Hepatocyte (in vitro differentiated cells): ENCODE measurements around the gene TNFRSF1B. TPM values are rescaled to one million over a fixed set of nuclear protein-coding genes. Genes with fewer than 3 reads are reported as not detected.

ENCODE experiments used
- DNase-seq: peaks from one replicate; pipeline ENCODE4 v3.0.0-alpha.2; 2016; ENCODE audit warnings: low spot score
- H2AFZ ChIP-seq: fragments of 200-600 bp; sonication (generic); 2 replicates; pipeline ENCODE4 v1.6.0; 2016; ENCODE audit warnings: antibody characterized with exemption, mild to moderate bottlenecking
- H3K27ac ChIP-seq: fragments of 200-600 bp; sonication (generic); 2 replicates; pipeline ENCODE4 v1.5.1; 2016; ENCODE audit warnings: mild to moderate bottlenecking
- H3K27me3 ChIP-seq: fragments of 200-600 bp; sonication (generic); 2 replicates; pipeline ENCODE4 v1.6.1; 2016
- H3K36me3 ChIP-seq: fragments of 200-600 bp; sonication (generic); replicated peaks from 2 replicates; pipeline ENCODE4 v1.5.1; 2016; ENCODE audit warnings: low read depth; ENCODE audit not compliant: insufficient read depth
- H3K4me1 ChIP-seq: fragments of 200-600 bp; sonication (generic); 2 replicates; pipeline ENCODE4 v1.5.1; 2016; ENCODE audit warnings: mild to moderate bottlenecking, moderate library complexity; ENCODE audit not compliant: insufficient read depth
- H3K4me2 ChIP-seq: fragments of 200-600 bp; sonication (generic); 2 replicates; pipeline ENCODE4 v1.6.0; 2016
- H3K4me3 ChIP-seq: fragments of 200-600 bp; sonication (generic); 2 replicates; pipeline ENCODE4 v1.5.1; 2016; ENCODE audit warnings: mild to moderate bottlenecking
- H3K79me2 ChIP-seq: fragments of 200-600 bp; sonication (generic); 2 replicates; pipeline ENCODE4 v1.6.0; 2017; ENCODE audit warnings: mild to moderate bottlenecking
- H3K9me2 ChIP-seq: fragments of 200-600 bp; sonication (generic); replicated peaks from 2 replicates; pipeline ENCODE4 v1.6.0; 2017; ENCODE audit warnings: mild to moderate bottlenecking; ENCODE audit not compliant: insufficient read depth
- H3K9me3 ChIP-seq: fragments of 200-600 bp; sonication (generic); 2 replicates; pipeline ENCODE4 v1.5.1; 2016; ENCODE audit warnings: low read depth, mild to moderate bottlenecking
- H4K20me1 ChIP-seq: fragments of 200-600 bp; sonication (generic); 2 replicates; pipeline ENCODE4 v1.6.0; 2016; ENCODE audit warnings: mild to moderate bottlenecking; ENCODE audit not compliant: insufficient read depth, poor library complexity, severe bottlenecking
- EZH2 ChIP-seq: fragments of 200-600 bp; sonication (generic); IDR thresholded peaks from 2 replicates; pipeline ENCODE4 v1.6.1; 2016; ENCODE audit warnings: antibody characterized with exemption, mild to moderate bottlenecking, borderline replicate concordance
- EZH2phosphoT487 ChIP-seq: fragments of 200-600 bp; sonication (generic); IDR thresholded peaks from one replicate; pipeline ENCODE4 v1.6.1; 2018; ENCODE audit warnings: antibody characterized with exemption, mild to moderate bottlenecking, low read depth, moderate library complexity; ENCODE audit not compliant: unreplicated experiment, severe bottlenecking
- WGBS: methylation state at CpG from one replicate; pipeline ENCODE4 v1.1.6; 2016; ENCODE audit warnings: low lambda C conversion rate; ENCODE audit errors: missing lambda C conversion rate; 5-methylcytosine and 5-hydroxymethylcytosine counted together
- polyA plus RNA-seq: library from polyadenylated mRNA; unstranded; fragments of >200 nt; fragmentation: Nextera tagmentation; extraction: Ambion mirVana; gene quantifications from 2 replicates; pipeline ENCODE4 v1.2.1, GENCODE V29; 2016
- total RNA-seq: library from RNA; depleted of rRNA; stranded (reverse); fragments of >200 nt; gene quantifications from 2 replicates; pipeline ENCODE4 v1.2.3, GENCODE V29; 2014
- TF ChIP-seq, protein P1 (sequence below): fragments of 200-600 bp; sonication (generic); IDR thresholded peaks from 2 replicates; pipeline ENCODE4 v1.5.1; 2016; ENCODE audit warnings: antibody characterized with exemption, mild to moderate bottlenecking; ENCODE audit not compliant: poor library complexity

The TNFRSF1B gene
- total and polyA plus RNA-seq, 2 experiments from 2014 or later: 4.3 to 13.4 TPM

DNA sequence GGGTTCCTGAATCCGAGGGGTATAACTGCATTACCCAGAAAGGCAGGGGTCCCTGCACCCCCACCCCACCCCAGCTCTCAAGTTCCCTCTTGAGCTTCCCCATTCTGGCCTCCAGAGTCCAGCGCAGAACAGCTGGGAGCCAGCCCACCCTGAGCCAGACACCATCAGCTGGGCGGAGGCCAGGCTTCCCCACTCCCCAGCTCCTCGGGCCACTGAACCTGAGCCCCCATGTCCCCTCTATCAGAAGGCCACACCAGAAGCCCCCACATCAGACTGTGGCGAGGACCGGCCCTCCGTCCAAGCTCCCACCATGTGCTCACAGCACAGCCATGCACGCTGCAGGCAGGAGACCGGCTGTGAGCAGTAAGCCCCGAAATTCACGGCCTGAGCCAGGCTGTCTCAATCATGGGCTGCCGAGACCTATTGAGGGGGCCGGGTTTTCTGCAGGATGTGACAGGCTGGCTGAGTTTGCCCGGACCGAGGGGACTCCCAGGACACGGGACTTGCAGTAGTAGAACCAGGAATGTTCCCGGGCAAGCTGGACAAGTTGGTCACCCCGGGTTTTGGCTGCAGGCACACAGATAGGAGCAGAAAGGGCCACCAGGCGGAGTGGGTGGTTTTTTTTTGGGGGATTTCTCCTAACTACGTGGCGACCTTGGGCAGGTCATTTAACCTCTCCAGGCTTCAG, 25.5 kb upstream of the TNFRSF1B start:
- Histone ChIP-seq H3K79me2 (no peaks in the 10 kb centered on the region), H3K36me3 (no peaks in the 10 kb centered on the region), H3K27ac (no peak overlapping the region), H3K9me3 (no peaks in the 10 kb centered on the region), H3K4me3 (no peak overlapping the region), H4K20me1 (no peaks in the 10 kb centered on the region), H3K4me2 (no peak overlapping the region), H3K4me1 (peaks cover 16% of the 10 kb centered on the region), H3K9me2 (no peaks in the 10 kb centered on the region), H3K27me3 (no peaks in the 10 kb centered on the region), H2AFZ (no peak overlapping the region)
- 79% methylated on average over 21 of the region's 21 CpGs for WGBS
- no peak for TF ChIP-seq EZH2
- TF ChIP-seq EZH2phosphoT487: no peak
- TF ChIP-seq, protein P1, sequence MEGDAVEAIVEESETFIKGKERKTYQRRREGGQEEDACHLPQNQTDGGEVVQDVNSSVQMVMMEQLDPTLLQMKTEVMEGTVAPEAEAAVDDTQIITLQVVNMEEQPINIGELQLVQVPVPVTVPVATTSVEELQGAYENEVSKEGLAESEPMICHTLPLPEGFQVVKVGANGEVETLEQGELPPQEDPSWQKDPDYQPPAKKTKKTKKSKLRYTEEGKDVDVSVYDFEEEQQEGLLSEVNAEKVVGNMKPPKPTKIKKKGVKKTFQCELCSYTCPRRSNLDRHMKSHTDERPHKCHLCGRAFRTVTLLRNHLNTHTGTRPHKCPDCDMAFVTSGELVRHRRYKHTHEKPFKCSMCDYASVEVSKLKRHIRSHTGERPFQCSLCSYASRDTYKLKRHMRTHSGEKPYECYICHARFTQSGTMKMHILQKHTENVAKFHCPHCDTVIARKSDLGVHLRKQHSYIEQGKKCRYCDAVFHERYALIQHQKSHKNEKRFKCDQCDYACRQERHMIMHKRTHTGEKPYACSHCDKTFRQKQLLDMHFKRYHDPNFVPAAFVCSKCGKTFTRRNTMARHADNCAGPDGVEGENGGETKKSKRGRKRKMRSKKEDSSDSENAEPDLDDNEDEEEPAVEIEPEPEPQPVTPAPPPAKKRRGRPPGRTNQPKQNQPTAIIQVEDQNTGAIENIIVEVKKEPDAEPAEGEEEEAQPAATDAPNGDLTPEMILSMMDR: no peak
- DNase-seq: no peak

DNA sequence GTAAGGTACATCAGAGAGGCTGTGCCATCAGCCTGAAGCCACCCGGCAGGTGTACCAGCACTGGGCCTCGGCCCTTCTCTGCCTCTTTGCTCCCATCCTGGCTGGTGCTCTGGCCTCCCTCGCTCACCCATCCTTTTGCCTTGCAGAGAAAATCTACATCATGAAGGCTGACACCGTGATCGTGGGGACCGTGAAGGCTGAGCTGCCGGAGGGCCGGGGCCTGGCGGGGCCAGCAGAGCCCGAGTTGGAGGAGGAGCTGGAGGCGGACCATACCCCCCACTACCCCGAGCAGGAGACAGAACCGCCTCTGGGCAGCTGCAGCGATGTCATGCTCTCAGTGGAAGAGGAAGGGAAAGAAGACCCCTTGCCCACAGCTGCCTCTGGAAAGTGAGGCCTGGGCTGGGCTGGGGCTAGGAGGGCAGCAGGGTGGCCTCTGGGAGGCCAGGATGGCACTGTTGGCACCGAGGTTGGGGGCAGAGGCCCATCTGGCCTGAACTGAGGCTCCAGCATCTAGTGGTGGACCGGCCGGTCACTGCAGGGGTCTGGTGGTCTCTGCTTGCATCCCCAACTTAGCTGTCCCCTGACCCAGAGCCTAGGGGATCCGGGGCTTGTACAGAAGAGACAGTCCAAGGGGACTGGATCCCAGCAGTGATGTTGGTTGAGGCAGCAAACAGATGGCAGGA, 24.5 kb upstream of the TNFRSF1B start:
- 76% methylated on average over 18 of the region's 18 CpGs for WGBS
- Histone ChIP-seq H3K79me2 (no peaks in the 10 kb centered on the region), H3K27me3 (no peaks in the 10 kb centered on the region), H2AFZ (no peak overlapping the region), H4K20me1 (no peaks in the 10 kb centered on the region), H3K27ac (no peak overlapping the region), H3K36me3 (no peaks in the 10 kb centered on the region), H3K9me2 (no peaks in the 10 kb centered on the region), H3K4me2 (no peak overlapping the region), H3K4me1 (peaks cover 16% of the 10 kb centered on the region), H3K4me3 (no peak overlapping the region), H3K9me3 (no peaks in the 10 kb centered on the region)
- no peak for DNase-seq
- TF ChIP-seq, protein P1: no peak
- no peak for TF ChIP-seq EZH2
- TF ChIP-seq EZH2phosphoT487: no peak

DNA sequence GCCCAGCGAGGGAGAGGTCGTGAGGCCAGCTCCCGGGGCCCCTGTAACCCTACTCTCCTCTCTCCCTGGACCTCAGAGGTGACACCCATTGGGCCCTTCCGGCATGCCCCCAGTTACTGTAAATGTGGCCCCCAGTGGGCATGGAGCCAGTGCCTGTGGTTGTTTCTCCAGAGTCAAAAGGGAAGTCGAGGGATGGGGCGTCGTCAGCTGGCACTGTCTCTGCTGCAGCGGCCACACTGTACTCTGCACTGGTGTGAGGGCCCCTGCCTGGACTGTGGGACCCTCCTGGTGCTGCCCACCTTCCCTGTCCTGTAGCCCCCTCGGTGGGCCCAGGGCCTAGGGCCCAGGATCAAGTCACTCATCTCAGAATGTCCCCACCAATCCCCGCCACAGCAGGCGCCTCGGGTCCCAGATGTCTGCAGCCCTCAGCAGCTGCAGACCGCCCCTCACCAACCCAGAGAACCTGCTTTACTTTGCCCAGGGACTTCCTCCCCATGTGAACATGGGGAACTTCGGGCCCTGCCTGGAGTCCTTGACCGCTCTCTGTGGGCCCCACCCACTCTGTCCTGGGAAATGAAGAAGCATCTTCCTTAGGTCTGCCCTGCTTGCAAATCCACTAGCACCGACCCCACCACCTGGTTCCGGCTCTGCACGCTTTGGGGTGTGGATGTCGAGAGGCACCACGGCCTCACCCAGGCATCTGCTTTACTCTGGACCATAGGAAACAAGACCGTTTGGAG, 23.7 kb upstream of the TNFRSF1B start:
- Histone ChIP-seq H3K79me2 (no peaks in the 10 kb centered on the region), H3K9me3 (no peaks in the 10 kb centered on the region), H3K9me2 (no peaks in the 10 kb centered on the region), H3K36me3 (no peaks in the 10 kb centered on the region), H3K27ac (peak overlapping the region; percentile 88), H3K4me2 (no peak overlapping the region), H3K4me1 (peaks cover 19% of the 10 kb centered on the region), H3K27me3 (no peaks in the 10 kb centered on the region), H2AFZ (no peak overlapping the region), H3K4me3 (no peak overlapping the region), H4K20me1 (no peaks in the 10 kb centered on the region)
- WGBS: 96% methylated on average over 21 of the region's 21 CpGs
- TF ChIP-seq EZH2phosphoT487 (no peak), EZH2 (no peak)
- TF ChIP-seq, protein P1: no peak
- DNase-seq: no peak
